ENCODE measurements around the gene ZNF436. TPM values are rescaled to one million over a fixed set of nuclear protein-coding genes. Genes with fewer than 3 reads are reported as not detected.

Gene ZNF436
- total RNA-seq, 2 donors from 2014 or later: 7.1 to 13.9 TPM

DNA sequence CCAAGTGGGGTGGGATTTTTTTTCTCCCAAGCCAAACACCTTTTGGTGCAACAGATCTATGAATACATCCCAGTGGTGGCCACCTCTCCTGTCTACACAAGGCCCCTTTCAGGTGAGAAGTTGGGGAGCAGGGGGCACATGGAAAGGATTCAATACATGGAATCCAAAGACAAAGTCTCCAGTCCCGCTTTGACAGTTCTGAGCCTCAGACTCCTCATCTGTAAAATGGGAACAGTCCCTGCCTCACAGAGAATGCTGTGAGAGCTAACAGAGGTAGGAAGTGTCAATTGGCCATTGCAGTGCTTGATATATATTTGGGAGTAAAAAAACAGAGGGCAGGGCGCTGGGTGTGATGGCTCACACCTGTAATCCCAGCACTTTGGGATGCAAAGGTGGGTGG, 26.7 kb upstream of the ZNF436 start:
- Histone ChIP-seq H3K36me3 (no peaks in the 10 kb centered on the region), H3K27me3 (no peaks in the 10 kb centered on the region), H3K9ac (ENCODE audit: low read depth in 2 of 2, low read length in 2 of 2) (no peak overlapping the region), H3K27ac (no peak overlapping the region), H3K4me1 (no peaks in the 10 kb centered on the region), H3K9me3 (no peaks in the 10 kb centered on the region), H3K4me3 (no peak overlapping the region)
- TF ChIP-seq, protein P1, sequence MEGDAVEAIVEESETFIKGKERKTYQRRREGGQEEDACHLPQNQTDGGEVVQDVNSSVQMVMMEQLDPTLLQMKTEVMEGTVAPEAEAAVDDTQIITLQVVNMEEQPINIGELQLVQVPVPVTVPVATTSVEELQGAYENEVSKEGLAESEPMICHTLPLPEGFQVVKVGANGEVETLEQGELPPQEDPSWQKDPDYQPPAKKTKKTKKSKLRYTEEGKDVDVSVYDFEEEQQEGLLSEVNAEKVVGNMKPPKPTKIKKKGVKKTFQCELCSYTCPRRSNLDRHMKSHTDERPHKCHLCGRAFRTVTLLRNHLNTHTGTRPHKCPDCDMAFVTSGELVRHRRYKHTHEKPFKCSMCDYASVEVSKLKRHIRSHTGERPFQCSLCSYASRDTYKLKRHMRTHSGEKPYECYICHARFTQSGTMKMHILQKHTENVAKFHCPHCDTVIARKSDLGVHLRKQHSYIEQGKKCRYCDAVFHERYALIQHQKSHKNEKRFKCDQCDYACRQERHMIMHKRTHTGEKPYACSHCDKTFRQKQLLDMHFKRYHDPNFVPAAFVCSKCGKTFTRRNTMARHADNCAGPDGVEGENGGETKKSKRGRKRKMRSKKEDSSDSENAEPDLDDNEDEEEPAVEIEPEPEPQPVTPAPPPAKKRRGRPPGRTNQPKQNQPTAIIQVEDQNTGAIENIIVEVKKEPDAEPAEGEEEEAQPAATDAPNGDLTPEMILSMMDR (IDR thresholded peaks at IDR 0.05): no peak
- DNase-seq: no peak
- intact Hi-C loops (cut with DNase I): no loop called here

DNA sequence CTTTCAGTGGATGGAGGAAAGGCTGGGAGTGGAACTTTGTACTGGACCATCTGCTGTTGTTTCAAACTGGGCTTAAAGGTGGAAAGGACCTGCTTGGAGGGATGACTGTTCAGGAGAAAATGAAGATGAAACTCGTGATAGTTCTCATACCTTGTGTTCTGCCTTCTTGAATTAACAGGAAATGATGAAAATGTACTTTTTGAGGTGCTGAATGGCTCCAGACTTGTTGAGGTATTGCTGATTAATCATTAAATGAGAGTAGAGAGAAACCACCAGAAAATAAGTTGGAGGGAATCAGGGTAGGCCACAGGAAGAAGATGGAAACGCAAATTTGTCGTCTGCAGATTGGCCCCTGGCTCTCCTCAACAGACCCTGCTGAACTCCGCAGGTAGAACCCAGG, 26.2 kb upstream of the ZNF436 start:
- no peak for DNase-seq
- Histone ChIP-seq H3K4me3 (no peak overlapping the region), H3K4me1 (no peaks in the 10 kb centered on the region), H3K9ac (ENCODE audit: low read depth in 2 of 2, low read length in 2 of 2) (no peak overlapping the region), H3K27ac (no peak overlapping the region), H3K36me3 (no peaks in the 10 kb centered on the region), H3K9me3 (no peaks in the 10 kb centered on the region), H3K27me3 (no peaks in the 10 kb centered on the region)
- intact Hi-C loops (cut with DNase I): no loop called here
- TF ChIP-seq, protein P1 (IDR thresholded peaks at IDR 0.05): no peak

DNA sequence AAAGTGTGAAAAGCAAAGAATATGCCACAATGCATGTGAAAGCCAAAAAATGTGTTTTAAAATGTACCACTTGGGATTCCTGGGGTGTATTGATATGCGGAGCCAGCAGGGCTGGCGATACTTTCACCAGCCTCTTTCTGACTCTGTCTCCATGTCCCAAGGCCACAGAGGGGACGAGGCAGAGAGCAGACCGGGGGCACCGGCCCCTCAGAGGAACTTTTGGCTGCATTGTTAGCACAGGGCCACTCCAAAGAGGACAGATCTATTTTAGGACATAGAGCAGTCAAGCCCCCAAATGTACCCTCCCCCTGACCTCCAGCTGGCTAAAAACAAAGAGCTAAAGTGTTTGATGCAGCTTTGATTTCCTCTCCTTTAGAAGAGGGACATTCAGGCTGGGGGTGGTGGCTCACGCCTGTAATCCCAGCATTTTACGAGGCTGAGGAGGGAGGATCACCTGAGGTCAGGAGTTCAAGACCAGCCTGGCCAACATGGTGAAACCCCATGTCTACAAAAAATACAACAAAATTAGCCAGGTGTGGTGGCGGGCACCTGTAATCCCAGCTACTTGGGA, 25.6 kb upstream of the ZNF436 start:
- Histone ChIP-seq H3K27me3 (no peaks in the 10 kb centered on the region), H3K9me3 (no peaks in the 10 kb centered on the region), H3K27ac (peak overlapping the region; percentile 71), H3K4me1 (no peaks in the 10 kb centered on the region), H3K9ac (ENCODE audit: low read depth in 2 of 2, low read length in 2 of 2) (no peak overlapping the region), H3K4me3 (no peak overlapping the region), H3K36me3 (no peaks in the 10 kb centered on the region)
- no peak for DNase-seq
- TF ChIP-seq, protein P1 (IDR thresholded peaks at IDR 0.05): no peak
- intact Hi-C loops (cut with DNase I): no loop called here

DNA sequence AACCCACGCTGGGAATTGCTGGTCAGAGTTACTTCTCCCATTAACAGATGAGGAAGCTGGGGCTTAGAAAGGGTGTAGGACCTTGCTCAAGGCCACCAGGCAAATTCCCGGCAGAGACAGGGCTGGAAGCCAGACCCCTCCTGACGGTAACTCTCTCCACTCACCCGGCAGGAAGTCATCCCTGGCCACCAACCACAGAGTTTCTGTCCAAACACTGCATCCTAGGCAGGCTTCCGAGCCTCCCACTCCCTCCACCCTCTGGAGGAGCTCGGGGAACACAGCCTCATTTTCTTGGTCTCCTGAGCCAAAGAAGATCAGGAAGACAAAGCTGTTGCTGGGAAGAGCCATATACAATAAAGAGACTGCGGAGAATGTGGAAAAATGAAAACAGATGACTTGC, 25.0 kb upstream of the ZNF436 start:
- intact Hi-C loops (cut with DNase I): no loop called here
- Histone ChIP-seq H3K27me3 (no peaks in the 10 kb centered on the region), H3K4me1 (no peaks in the 10 kb centered on the region), H3K9ac (ENCODE audit: low read depth in 2 of 2, low read length in 2 of 2) (no peak overlapping the region), H3K27ac (peak overlapping the region; percentile 71), H3K4me3 (no peak overlapping the region), H3K36me3 (no peaks in the 10 kb centered on the region), H3K9me3 (no peaks in the 10 kb centered on the region)
- TF ChIP-seq, protein P1 (IDR thresholded peaks at IDR 0.05): no peak
- DNase-seq: peak; percentile 57

DNA sequence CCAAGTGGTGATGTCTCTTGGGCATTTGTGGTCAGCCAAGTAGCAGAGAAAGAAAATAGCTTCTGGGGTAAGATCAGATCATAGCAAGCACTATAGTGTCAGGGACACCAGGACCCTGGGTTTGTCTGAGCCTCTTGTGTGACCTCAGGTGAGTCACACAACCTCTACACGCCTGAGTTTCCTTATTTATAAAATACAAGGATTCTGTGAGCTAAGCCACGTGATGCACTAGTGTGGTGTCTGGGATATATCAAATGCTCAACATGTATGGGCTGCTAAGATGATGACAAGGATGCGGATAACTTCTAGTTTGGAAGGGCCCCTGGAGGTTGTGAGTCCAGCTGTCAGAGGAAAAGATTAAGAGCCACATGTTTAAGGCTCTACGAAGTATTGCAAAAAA, 24.5 kb upstream of the ZNF436 start:
- no peaks in the 10 kb centered on the region for H3K27me3 ChIP-seq
- H3K9me3 ChIP-seq: no peaks in the 10 kb centered on the region
- no peaks in the 10 kb centered on the region for H3K4me1 ChIP-seq
- TF ChIP-seq, protein P1 (IDR thresholded peaks at IDR 0.05): no peak
- intact Hi-C loops (cut with DNase I): no loop called here
- H3K4me3 ChIP-seq: no peak overlapping the region
- H3K9ac ChIP-seq (ENCODE audit: low read depth in 2 of 2, low read length in 2 of 2): no peak overlapping the region
- no peak for DNase-seq
- peak overlapping the region; percentile 71 for H3K27ac ChIP-seq
- no peaks in the 10 kb centered on the region for H3K36me3 ChIP-seq

Measured in colonic mucosa (tissue), 4 donors.